Gastrocnemius medialis (tissue), 4 donors: ENCODE results near the gene TRIM8. TPM values are rescaled to one million over a fixed set of nuclear protein-coding genes. Genes with fewer than 3 reads are reported as not detected.

Experiments
- ATAC-seq, 2 donors: fragments of 150-250 bp; one replicate each; pipeline ENCODE4 v1.9.1; 2016
- DNase-seq, 2 donors: peaks; one replicate each; pipeline ENCODE4 v3.0.0-alpha.2; 2019
- H3K27ac ChIP-seq, 4 donors: fragments of 200-600 bp; sonication (generic); 1 replicate in 1 of 4; 2 replicates in 3 of 4; pipeline ENCODE4 v1.5.1; 2016 to 2018; ENCODE audit warnings: mild to moderate bottlenecking in 2 of 4, moderate library complexity in 1 of 4
- H3K27me3 ChIP-seq, 3 donors: fragments of 200-600 bp; sonication (generic) in 2 of 3; 1 replicate in 1 of 3; 2 replicates in 2 of 3; pipeline versions ENCODE4 v1.5.1 to v1.6.0; 2016 to 2019; ENCODE audit warnings: mild to moderate bottlenecking in 1 of 3, moderate library complexity in 1 of 3
- H3K36me3 ChIP-seq, 2 donors: fragments of 200-600 bp; sonication (generic) in 1 of 2; one replicate each; pipeline ENCODE4 v1.5.1; 2017 to 2018
- H3K4me1 ChIP-seq, 2 donors: fragments of 200-600 bp; sonication (generic) in 1 of 2; one replicate each; pipeline ENCODE4 v1.5.1; 2016 to 2017; ENCODE audit warnings: mild to moderate bottlenecking in 2 of 2
- H3K4me3 ChIP-seq, 4 donors: fragments of 200-600 bp; sonication (generic) in 3 of 4; 1 replicate in 1 of 4; 2 replicates in 3 of 4; pipeline ENCODE4 v1.5.1; 2016 to 2019; ENCODE audit warnings: mild to moderate bottlenecking in 2 of 4
- H3K9me3 ChIP-seq, 3 donors: fragments of 200-600 bp; sonication (generic) in 2 of 3; 1 replicate in 1 of 3; 2 replicates in 2 of 3; pipeline ENCODE4 v1.5.1; 2016 to 2019
- POLR2A ChIP-seq, 2 donors: fragments of 450-650 bp; IDR thresholded peaks; one replicate each; pipeline ENCODE4 v1.6.1; 2017; ENCODE audit warnings: antibody characterized with exemption in 2 of 2, mild to moderate bottlenecking in 2 of 2, moderate library complexity in 2 of 2
- in situ Hi-C, 4 donors: fragments of 200-750 bp; cut with MboI; loops; one replicate each; pipeline versions ENCODE4 v1.15.0 to v1.8.0; 2017; ENCODE audit warnings: low sequenced_read_pairs in 4 of 4
- intact Hi-C: fragments of 100-400 bp; cut with DNase I; formaldehyde crosslinking; loops from one replicate; pipeline ENCODE4 v1.15.1; 2023; ENCODE audit warnings: low total_unique reads
- total RNA-seq, 4 donors: library from RNA; depleted of rRNA; stranded (reverse); fragments of >200 nt; gene quantifications; one replicate each; pipeline versions ENCODE4 v1.1.0 to v1.2.3, GENCODE V29; 2016
- TF ChIP-seq, protein P1 (sequence below), 5 experiments: fragments of 450-650 bp in 3 of 5; fragments of 200-600 bp in 2 of 5; sonication (generic) in 2 of 5; IDR thresholded peaks in 4 of 5; conservative IDR thresholded peaks in 1 of 5; 1 replicate in 4 of 5; 2 replicates in 1 of 5; pipeline ENCODE4 v1.5.1; 2016 to 2019; ENCODE audit warnings: antibody characterized with exemption in 5 of 5, mild to moderate bottlenecking in 3 of 5, moderate library complexity in 3 of 5

Gene TRIM8
- total RNA-seq, 4 donors from 2014 or later = 113 to 222 (median 138) TPM

- no peak for ATAC-seq
- H3K9me3 ChIP-seq = no peaks in the 10 kb centered on the region
- in situ Hi-C loops = no loop called here
- H3K27me3 ChIP-seq = no peaks in the 10 kb centered on the region
- peak overlapping the region in 1 of 4 donors; percentile 87 for H3K27ac ChIP-seq
- peaks cover 49 to 55% of the 10 kb centered on the region in 2 donors for H3K4me1 ChIP-seq
- H3K4me3 ChIP-seq = no peak overlapping the region
- intact Hi-C loops = no loop called here
- H3K36me3 ChIP-seq = no peaks in the 10 kb centered on the region
- TF ChIP-seq POLR2A (IDR thresholded peaks at IDR 0.05) = no peak
- TF ChIP-seq, protein P1, sequence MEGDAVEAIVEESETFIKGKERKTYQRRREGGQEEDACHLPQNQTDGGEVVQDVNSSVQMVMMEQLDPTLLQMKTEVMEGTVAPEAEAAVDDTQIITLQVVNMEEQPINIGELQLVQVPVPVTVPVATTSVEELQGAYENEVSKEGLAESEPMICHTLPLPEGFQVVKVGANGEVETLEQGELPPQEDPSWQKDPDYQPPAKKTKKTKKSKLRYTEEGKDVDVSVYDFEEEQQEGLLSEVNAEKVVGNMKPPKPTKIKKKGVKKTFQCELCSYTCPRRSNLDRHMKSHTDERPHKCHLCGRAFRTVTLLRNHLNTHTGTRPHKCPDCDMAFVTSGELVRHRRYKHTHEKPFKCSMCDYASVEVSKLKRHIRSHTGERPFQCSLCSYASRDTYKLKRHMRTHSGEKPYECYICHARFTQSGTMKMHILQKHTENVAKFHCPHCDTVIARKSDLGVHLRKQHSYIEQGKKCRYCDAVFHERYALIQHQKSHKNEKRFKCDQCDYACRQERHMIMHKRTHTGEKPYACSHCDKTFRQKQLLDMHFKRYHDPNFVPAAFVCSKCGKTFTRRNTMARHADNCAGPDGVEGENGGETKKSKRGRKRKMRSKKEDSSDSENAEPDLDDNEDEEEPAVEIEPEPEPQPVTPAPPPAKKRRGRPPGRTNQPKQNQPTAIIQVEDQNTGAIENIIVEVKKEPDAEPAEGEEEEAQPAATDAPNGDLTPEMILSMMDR (IDR thresholded peaks at IDR 0.05 in 4 of 5, conservative IDR thresholded peaks at IDR 0.05 in 1 of 5) = no peak
- DNase-seq = no peak
These were observed 38.6 kb upstream of the TRIM8 start for GRCh38 chr10:102605712-102606111.

DNA sequence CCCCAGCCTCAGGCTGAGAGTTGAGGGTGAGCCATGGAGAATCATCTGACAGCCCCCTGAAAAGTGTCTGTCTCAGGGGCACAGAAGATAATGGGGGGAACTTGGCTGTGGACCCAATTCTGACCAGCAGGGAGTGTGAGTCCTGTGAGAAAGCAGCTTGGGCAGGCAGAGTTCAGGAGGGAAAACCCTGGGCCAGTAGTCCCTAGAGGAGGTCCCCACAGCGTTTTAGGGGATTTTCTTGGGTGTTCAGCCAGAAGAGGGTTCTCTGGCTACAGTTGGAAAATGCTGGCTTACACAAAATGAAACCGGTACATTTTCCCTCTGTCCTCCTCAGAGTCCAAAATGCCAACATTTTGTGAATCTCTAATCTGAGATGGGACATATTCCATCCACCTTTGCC lies 35.8 kb upstream of the TRIM8 start:
- H3K9me3 ChIP-seq = no peaks in the 10 kb centered on the region
- in situ Hi-C loops (no loop called here), intact Hi-C loops (no loop called here)
- no peaks in the 10 kb centered on the region for H3K36me3 ChIP-seq
- no peak overlapping the region for H3K27ac ChIP-seq
- ATAC-seq = no peak
- peaks cover 37 to 50% of the 10 kb centered on the region in 2 donors for H3K4me1 ChIP-seq
- no peaks in the 10 kb centered on the region for H3K27me3 ChIP-seq
- H3K4me3 ChIP-seq = no peak overlapping the region
- TF ChIP-seq POLR2A (IDR thresholded peaks at IDR 0.05) = no peak
- DNase-seq = no peak

- Histone ChIP-seq H3K4me3 (no peak overlapping the region), H3K27ac (peak overlapping the region; percentile 7 to 48 (median 42)), H3K9me3 (no peaks in the 10 kb centered on the region), H3K27me3 (no peaks in the 10 kb centered on the region), H3K36me3 (no peaks in the 10 kb centered on the region), H3K4me1 (peaks cover 33 to 46% of the 10 kb centered on the region in 2 donors)
- in situ Hi-C loops (no loop called here), intact Hi-C loops (no loop called here)
- DNase-seq (no peak), ATAC-seq (no peak)
- TF ChIP-seq, protein P1 (IDR thresholded peaks at IDR 0.05 in 4 of 5, conservative IDR thresholded peaks at IDR 0.05 in 1 of 5) = no peak
- TF ChIP-seq POLR2A (IDR thresholded peaks at IDR 0.05) = no peak
These were observed 33.8 kb upstream of the TRIM8 start for GRCh38 chr10:102610441-102610887.

DNA sequence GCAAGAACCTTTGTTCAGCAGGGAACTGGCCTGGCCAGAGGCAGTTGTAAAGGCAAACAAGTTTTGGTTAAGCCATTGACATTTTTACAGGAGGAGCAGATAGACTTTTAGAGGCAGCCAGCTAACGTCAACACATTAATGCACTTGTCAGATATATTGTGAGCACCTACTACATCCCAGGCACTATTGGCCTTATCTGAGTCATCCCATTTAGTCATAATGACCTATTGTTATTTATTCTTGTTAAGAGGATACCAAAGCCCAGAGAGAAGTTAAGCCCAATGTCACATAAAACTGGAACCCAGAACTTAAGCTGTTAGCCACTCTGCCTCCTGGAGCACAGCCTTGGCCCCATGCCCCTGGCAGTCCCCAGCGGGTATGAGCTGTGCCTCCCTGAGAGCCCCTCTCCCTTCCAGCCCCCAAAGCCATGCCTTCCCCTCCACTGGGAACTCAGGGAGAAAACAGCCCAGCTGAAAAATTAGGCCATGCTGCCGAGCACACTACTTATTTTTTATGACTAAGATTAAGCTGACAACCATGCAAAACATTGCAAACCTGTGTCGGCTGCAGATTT lies 32.7 kb upstream of the TRIM8 start:
- intact Hi-C loops (no loop called here), in situ Hi-C loops (no loop called here)
- H3K4me3 ChIP-seq = no peak overlapping the region
- peak overlapping the region; percentile 0 to 48 (median 25) for H3K27ac ChIP-seq
- H3K36me3 ChIP-seq = no peaks in the 10 kb centered on the region
- H3K4me1 ChIP-seq = peaks cover 42 to 52% of the 10 kb centered on the region in 2 donors
- H3K9me3 ChIP-seq = no peaks in the 10 kb centered on the region
- H3K27me3 ChIP-seq = no peaks in the 10 kb centered on the region
- DNase-seq = no peak
- TF ChIP-seq, protein P1 (IDR thresholded peaks at IDR 0.05 in 4 of 5, conservative IDR thresholded peaks at IDR 0.05 in 1 of 5) = no peak
- no peak for TF ChIP-seq POLR2A (IDR thresholded peaks at IDR 0.05)
- ATAC-seq = no peak

DNA sequence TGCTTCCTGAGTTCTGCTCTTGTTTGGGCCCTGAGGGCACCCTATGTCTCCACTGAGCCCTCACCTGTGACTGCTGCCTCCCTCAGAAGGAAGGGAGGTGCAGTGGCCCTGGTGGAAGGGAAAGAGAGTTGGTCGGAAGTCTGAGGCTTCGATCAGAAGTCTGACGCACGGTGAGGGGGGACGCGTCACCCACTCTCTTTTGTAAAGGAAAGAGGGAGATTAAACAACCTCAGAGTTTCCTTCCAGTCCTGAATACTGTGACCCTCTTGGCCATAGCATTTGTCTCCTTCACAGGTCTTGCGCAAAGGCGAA lies 31.4 kb upstream of the TRIM8 start:
- H3K4me1 ChIP-seq = peaks cover 56 to 66% of the 10 kb centered on the region in 2 donors
- no peaks in the 10 kb centered on the region for H3K36me3 ChIP-seq
- H3K9me3 ChIP-seq = no peaks in the 10 kb centered on the region
- no peaks in the 10 kb centered on the region for H3K27me3 ChIP-seq
- intact Hi-C loops = no loop called here
- in situ Hi-C loops = no loop called here
- no peak for DNase-seq
- no peak overlapping the region for H3K4me3 ChIP-seq
- peak overlapping the region in 2 of 4 donors; percentile 56 to 89 for H3K27ac ChIP-seq
- ATAC-seq = no peak
- TF ChIP-seq, protein P1 (IDR thresholded peaks at IDR 0.05 in 4 of 5, conservative IDR thresholded peaks at IDR 0.05 in 1 of 5) = no peak
- TF ChIP-seq POLR2A (IDR thresholded peaks at IDR 0.05) = no peak
